Gastroesophageal sphincter (tissue), 2 donors: ENCODE results near the gene TM4SF5.

Experiments
- EP300 ChIP-seq: sonication (generic); formaldehyde crosslinking; IDR thresholded peaks from one replicate; pipeline ENCODE4 v1.6.1; 2017; ENCODE audit warnings: antibody characterized with exemption, mild to moderate bottlenecking
- POLR2A ChIP-seq, 2 donors: fragments of 450-650 bp; IDR thresholded peaks; one replicate each; pipeline ENCODE4 v1.6.1; 2017; ENCODE audit warnings: antibody characterized with exemption in 2 of 2, mild to moderate bottlenecking in 2 of 2, moderate library complexity in 1 of 2

DNA sequence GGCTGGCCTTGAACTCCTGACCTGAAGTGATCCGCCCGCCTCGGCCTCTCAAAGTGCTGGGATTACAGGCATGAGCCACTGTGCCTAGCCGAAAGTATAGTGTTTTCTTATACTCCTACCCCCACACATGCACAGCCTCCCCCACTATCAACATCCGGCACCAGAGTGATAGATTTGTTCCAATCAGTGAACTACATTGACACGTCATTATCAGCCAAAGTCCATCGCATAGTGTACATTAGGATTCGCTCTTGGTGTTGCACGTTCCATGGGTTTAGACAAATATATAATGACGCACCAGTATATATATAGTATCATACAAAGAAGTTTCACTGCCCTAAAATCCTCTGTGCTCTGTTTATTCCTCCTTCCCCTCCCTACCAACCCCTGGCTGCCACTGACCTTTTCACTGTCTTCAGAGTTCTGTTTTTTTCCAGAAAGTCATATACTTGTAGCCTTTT, 11.9 kb upstream of the TM4SF5 start:
- TF ChIP-seq POLR2A (IDR thresholded peaks at IDR 0.05) (no peak), EP300 (no peak)
